SU-DHL-6 (cell line): ENCODE measurements around the gene CFAP100.

ENCODE experiments used
- CTCF ChIP-seq: fragments of 200-600 bp; sonication (generic); IDR thresholded peaks from one replicate; pipeline ENCODE4 v1.5.1; 2017; ENCODE audit warnings: antibody characterized with exemption, mild to moderate bottlenecking, low read length, moderate library complexity; ENCODE audit not compliant: insufficient read depth, poor library complexity, severe bottlenecking
- EZH2phosphoT487 ChIP-seq: fragments of 200-600 bp; sonication (generic), shearing (Covaris generic); conservative IDR thresholded peaks from 2 replicates; pipeline ENCODE4 v1.6.1; 2018; ENCODE audit warnings: mild to moderate bottlenecking, antibody characterized with exemption, low read length, moderate library complexity, mixed read lengths

DNA sequence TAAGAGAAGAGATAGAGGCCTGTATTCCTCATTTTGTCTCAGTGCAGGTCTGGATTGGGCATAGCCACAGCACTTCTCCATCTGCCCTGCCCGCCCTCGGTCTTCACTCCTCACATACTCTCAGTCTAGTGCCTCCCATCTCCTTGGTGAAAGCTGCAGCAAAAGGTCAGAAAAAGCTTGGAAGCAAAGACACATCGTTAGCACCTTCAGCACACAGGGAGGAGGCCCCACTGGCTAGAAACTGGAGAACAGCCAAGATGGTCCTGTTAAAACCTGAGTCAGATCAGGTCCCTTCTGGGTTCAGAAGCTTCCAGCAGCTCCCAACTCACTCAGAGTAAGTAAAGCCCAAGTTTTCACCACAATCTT is 35.9 kb upstream of the CFAP100 start:
- TF ChIP-seq EZH2phosphoT487 = no peak
- no peak for TF ChIP-seq CTCF
